Measurements from ENCODE around the gene MAB21L4.

DNA sequence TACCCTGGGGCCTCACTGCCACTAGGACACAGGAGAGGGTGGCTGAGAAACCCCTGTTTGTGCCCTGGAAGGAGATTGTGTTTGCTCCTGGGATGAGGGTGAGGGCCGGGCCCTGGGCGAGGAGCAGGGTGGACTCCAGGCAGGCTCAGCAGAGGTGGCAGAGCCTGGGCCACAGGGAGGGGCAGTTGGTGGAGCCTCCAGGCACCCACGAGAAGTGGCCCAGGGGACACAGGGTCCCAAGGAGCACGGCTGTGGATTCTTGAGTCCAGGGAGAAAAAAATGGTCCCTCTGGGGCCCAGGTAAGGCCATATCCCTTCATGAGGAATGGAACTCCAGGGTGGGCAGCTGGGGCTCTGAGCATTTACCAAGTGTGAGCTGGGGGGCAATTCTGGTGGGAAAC, 8.3 kb downstream of the MAB21L4 start:
- TF ChIP-seq, protein P1, sequence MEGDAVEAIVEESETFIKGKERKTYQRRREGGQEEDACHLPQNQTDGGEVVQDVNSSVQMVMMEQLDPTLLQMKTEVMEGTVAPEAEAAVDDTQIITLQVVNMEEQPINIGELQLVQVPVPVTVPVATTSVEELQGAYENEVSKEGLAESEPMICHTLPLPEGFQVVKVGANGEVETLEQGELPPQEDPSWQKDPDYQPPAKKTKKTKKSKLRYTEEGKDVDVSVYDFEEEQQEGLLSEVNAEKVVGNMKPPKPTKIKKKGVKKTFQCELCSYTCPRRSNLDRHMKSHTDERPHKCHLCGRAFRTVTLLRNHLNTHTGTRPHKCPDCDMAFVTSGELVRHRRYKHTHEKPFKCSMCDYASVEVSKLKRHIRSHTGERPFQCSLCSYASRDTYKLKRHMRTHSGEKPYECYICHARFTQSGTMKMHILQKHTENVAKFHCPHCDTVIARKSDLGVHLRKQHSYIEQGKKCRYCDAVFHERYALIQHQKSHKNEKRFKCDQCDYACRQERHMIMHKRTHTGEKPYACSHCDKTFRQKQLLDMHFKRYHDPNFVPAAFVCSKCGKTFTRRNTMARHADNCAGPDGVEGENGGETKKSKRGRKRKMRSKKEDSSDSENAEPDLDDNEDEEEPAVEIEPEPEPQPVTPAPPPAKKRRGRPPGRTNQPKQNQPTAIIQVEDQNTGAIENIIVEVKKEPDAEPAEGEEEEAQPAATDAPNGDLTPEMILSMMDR (IDR thresholded peaks at IDR 0.05; ENCODE audit: low read depth, low read length) = no peak
- no peak for TF ChIP-seq POLR2A (IDR thresholded peaks at IDR 0.05; ENCODE audit: extremely low read depth, insufficient read length)
- TF ChIP-seq, protein P2, sequence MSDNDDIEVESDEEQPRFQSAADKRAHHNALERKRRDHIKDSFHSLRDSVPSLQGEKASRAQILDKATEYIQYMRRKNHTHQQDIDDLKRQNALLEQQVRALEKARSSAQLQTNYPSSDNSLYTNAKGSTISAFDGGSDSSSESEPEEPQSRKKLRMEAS (IDR thresholded peaks at IDR 0.05; ENCODE audit: low read depth, low read length) = no peak
- no peak for TF ChIP-seq MYC (IDR thresholded peaks at IDR 0.05; ENCODE audit: low read depth, low read length)
